ENCODE measurements around the gene UBE2R2. TPM values are rescaled to one million over a fixed set of nuclear protein-coding genes. Genes with fewer than 3 reads are reported as not detected.
A peak's percentile ranks its signal among the peaks of the same experiment; 100 is the strongest.
"Not testable (repeated sequence)": the region's sequence is repeated elsewhere in the genome, so short reads cannot be mapped to it uniquely, and the experiment has no call there.

UBE2R2 gene
- total and polyA plus RNA-seq, 2 donors: 24.2 to 27.3 TPM

GRCh38 chr9:33809506-33809905 is 7.5 kb upstream of the UBE2R2 start:
- Histone ChIP-seq H3K4me3 (ENCODE audit: low read depth, low read length) (no peak overlapping the region), H3K27ac (ENCODE audit: low read depth) (no peak overlapping the region), H3K36me3 (ENCODE audit: insufficient read depth) (no peaks in the 10 kb centered on the region), H3K4me1 (ENCODE audit: insufficient read depth) (no peaks in the 10 kb centered on the region)
- no peak for DNase-seq (ENCODE audit: extremely low spot score)
- 87% methylated on average over 1 of the region's 1 CpG for WGBS

DNA sequence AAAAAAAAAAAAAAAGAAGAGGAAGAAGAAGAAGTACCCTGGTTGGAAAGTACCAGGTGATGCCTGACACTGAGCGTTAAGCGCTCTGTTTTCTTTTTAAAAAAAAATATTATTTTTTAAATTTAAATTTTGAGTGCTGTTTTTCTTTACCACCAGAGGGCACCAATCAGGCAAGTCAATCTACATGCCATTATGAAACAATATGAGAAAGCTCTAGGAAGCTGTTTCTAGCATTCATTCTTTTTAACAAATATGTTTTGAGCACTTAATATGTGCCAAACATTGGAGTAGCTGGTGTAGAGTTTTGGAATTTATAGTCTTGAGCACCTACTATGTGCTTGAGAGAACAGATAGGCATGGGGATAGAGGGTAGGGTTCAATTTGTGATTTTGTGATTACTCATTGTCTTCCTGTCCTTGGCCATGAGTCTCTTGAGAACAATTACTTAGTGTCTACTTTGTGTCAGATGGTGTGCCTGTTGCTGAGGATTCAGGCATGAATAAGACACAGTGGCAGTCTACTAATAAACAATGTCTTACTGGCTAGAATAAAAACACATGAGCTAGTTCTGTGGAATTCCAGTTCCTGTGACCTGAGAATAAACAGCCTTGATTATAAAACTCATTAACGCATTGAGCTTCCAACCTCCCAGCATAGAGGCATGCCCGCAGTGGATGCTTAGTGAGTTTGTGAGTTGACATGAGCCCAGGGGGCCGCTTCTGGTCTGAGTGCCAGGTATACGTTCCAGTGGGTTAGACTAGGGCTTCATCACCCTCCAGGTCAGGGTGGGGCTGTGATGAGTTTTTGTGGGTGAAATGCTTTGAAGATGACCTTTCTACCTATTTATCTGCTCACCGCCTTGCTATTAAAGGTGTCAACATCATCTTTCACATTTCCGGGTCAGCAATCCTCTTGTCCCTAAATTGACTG is 3.0 kb upstream of the UBE2R2 start:
- no peak for DNase-seq (ENCODE audit: extremely low spot score)
- Histone ChIP-seq H3K27ac (ENCODE audit: low read depth) (no peak overlapping the region), H3K36me3 (ENCODE audit: insufficient read depth) (no peaks in the 10 kb centered on the region), H3K4me1 (ENCODE audit: insufficient read depth) (no peaks in the 10 kb centered on the region), H3K4me3 (ENCODE audit: low read depth, low read length) (no peak overlapping the region)
- WGBS: 64% methylated on average over 8 of the region's 8 CpGs

DNA sequence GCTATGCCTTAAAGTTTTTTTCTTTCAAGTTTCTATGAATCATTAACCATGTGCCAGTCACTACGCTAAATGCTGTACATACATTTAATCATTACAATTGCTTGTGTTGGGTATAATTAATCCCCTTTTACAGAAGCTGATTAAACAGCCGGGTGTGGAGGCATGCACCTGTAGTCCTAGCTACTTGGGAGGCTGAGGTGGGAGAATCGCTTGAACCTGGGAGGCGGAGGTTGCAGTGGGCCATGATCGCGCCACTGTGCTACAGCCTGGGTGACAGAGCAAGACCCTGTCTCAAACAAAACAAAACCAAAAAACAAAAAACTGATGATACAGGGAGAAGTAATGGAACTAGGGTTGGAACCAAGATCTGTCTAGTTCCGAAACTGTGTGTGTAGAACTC is 1.2 kb upstream of the UBE2R2 start:
- H3K27ac ChIP-seq (ENCODE audit: low read depth): peak overlapping the region; percentile 99
- WGBS: 95% methylated on average over 7 of the region's 7 CpGs

GRCh38 chr9:33817327-33818166 is 587 bp downstream of the UBE2R2 start:
- DNase-seq (ENCODE audit: extremely low spot score): peak; percentile 11
- under 1% methylated on average over 81 of the region's 81 CpGs for WGBS

More for the DNA sequence above, 1.2 kb upstream of the UBE2R2 start:
- DNase-seq (ENCODE audit: extremely low spot score): no peak
- no peaks in the 10 kb centered on the region for H3K4me1 ChIP-seq (ENCODE audit: insufficient read depth)
- no peak overlapping the region for H3K4me3 ChIP-seq (ENCODE audit: low read depth, low read length)
- no peaks in the 10 kb centered on the region for H3K36me3 ChIP-seq (ENCODE audit: insufficient read depth)

GRCh38 chr9:33818167-33818846 is 1.3 kb downstream of the UBE2R2 start:
- Histone ChIP-seq H3K4me3 (ENCODE audit: low read depth, low read length) (peak overlapping the region; percentile 88), H3K4me1 (ENCODE audit: insufficient read depth) (no peaks in the 10 kb centered on the region), H3K36me3 (ENCODE audit: insufficient read depth) (no peaks in the 10 kb centered on the region), H3K27ac (ENCODE audit: low read depth) (peak overlapping the region; percentile 98)
- DNase-seq (ENCODE audit: extremely low spot score): no peak
- WGBS: under 1% methylated on average over 18 of the region's 18 CpGs

More at GRCh38 chr9:33817327-33818166, 587 bp downstream of the UBE2R2 start:
- Histone ChIP-seq H3K27ac (ENCODE audit: low read depth) (peak overlapping the region; percentile 98), H3K36me3 (ENCODE audit: insufficient read depth) (no peaks in the 10 kb centered on the region), H3K4me1 (ENCODE audit: insufficient read depth) (no peaks in the 10 kb centered on the region), H3K4me3 (ENCODE audit: low read depth, low read length) (peak overlapping the region; percentile 88)

- WGBS: 21% methylated on average over 4 of the region's 4 CpGs
- DNase-seq (ENCODE audit: extremely low spot score): no peak
- H3K4me3 ChIP-seq (ENCODE audit: low read depth, low read length): peak overlapping the region; percentile 88
- H3K36me3 ChIP-seq (ENCODE audit: insufficient read depth): no peaks in the 10 kb centered on the region
- H3K4me1 ChIP-seq (ENCODE audit: insufficient read depth): no peaks in the 10 kb centered on the region
- peak overlapping the region; percentile 98 for H3K27ac ChIP-seq (ENCODE audit: low read depth)
Measured at GRCh38 chr9:33818847-33819500, 2.0 kb downstream of the UBE2R2 start.

DNA sequence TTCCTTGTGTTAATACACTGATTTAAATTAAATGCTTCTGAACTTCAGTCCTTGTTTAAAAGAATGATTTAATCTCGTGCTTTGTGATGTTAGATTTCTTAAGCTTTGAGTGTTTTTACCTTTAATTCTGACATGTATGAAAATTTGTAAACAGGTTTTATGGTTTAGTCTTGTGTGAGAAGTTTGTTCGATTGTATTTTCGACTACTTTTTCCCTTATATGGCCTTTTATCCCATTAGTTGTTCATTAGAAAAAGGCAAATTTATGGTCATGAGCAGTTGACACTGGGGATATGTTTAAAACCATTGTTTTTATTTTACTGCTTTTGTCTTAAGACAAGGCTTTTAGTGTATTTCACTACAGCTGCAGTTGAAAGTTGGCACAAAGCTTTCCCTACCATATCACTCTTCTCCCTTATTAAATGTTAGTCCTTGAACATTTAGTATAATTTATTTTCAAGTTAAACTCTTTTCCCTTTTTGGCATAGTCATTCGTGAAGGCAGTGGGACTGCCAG is 3.3 kb downstream of the UBE2R2 start:
- Histone ChIP-seq H3K4me3 (ENCODE audit: low read depth, low read length) (no peak overlapping the region), H3K36me3 (ENCODE audit: insufficient read depth) (no peaks in the 10 kb centered on the region), H3K27ac (ENCODE audit: low read depth) (no peak overlapping the region), H3K4me1 (ENCODE audit: insufficient read depth) (no peaks in the 10 kb centered on the region)
- DNase-seq (ENCODE audit: extremely low spot score): no peak
- 38% methylated on average over 4 of the region's 4 CpGs for WGBS

DNA sequence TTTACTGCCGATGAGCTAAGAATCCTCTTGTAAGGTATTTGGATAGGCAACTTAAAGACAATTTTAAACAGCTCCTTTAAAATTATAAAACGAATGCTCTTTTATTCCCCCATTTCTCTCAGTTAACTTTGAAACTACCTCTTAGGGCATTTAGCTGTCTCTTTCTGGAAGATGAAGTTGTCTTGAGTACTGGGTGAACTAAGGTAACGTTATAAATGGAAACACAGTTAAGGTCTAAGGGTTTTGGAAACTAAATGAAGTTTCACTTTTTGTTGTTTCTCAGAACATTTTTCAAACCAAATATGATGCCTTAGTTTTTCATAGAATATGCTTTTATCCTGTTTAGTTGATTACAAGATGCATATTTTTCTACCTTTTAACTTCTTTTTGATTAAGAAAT is 6.8 kb downstream of the UBE2R2 start:
- H3K4me3 ChIP-seq (ENCODE audit: low read depth, low read length): no peak overlapping the region
- 83% methylated on average over 3 of the region's 3 CpGs for whole genome bisulfite sequencing
- no peak for DNase-seq (ENCODE audit: extremely low spot score)
- no peak overlapping the region for H3K27ac ChIP-seq (ENCODE audit: low read depth)
- no peaks in the 10 kb centered on the region for H3K4me1 ChIP-seq (ENCODE audit: insufficient read depth)
- no peaks in the 10 kb centered on the region for H3K36me3 ChIP-seq (ENCODE audit: insufficient read depth)

GRCh38 chr9:33827285-33827684 is 10.3 kb downstream of the UBE2R2 start:
- WGBS: 99% methylated on average over 11 of the region's 11 CpGs
- H3K4me1 ChIP-seq (ENCODE audit: insufficient read depth): not testable (repeated sequence)

DNA sequence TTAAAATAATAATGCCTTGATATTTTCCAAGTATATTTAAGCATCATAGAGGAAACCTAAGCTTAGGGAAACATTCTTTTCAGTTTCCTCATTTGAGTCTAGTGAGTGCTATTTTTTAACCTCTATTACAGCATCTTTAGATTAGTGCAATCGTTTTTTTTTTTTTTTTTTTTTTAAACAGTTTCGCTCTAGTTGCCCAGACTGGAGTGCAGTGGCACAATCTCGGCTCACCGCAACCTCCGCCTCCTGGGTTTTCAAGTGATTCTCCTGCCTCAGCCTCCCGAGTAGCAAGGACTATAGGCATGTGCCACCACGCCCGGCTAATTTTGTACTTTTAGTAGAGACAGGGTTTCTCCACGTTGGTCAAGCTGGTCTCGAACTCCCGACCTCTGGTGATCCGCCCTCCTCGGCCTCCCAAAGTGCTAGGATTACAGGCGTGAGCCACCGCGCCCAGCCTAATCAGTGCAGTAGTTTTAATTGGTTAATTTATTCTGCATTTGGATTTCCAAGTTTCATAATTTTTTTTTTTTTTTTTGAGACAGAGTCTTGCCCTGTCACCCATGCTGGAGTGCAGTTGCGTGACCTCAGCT is 12.8 kb downstream of the UBE2R2 start:
- not testable (repeated sequence) for H3K36me3 ChIP-seq (ENCODE audit: insufficient read depth); H3K4me3 ChIP-seq (ENCODE audit: low read depth, low read length); DNase-seq (ENCODE audit: extremely low spot score); H3K4me1 ChIP-seq (ENCODE audit: insufficient read depth); H3K27ac ChIP-seq (ENCODE audit: low read depth)
- 94% methylated on average over 17 of the region's 17 CpGs for WGBS

More at GRCh38 chr9:33827285-33827684, 10.3 kb downstream of the UBE2R2 start:
- not testable (repeated sequence) for H3K36me3 ChIP-seq (ENCODE audit: insufficient read depth); H3K27ac ChIP-seq (ENCODE audit: low read depth); DNase-seq (ENCODE audit: extremely low spot score); H3K4me3 ChIP-seq (ENCODE audit: low read depth, low read length)

DNA sequence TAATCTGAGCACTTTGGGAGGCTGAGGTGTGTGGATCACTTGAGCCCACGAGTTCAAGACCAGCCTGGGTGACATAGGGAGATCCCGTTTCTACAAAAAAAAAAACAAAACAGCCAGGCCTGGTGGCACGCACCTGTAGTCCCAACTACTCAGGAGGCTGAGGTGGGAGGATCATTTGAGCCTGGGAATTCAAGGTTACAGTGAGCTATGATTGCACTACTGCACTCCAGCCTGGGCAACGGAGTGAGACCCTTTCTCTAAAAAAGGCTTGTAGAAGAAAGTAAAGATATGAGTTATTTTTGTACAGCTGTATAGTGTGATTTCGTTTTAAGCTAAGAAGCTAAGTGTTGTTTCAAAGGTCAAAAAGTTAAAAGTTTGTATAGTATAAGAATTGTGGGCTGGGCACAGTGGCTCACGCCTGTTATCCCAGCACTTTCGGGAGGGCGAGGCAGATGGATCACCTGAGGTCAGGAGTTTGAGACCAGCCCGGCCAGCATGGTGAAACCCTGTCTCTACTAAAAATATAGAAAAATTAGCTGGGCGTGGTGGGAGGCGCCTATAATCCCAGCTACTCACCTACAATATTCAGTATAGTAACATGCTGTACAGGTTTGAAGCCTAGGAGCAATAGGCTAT is 18.8 kb downstream of the UBE2R2 start:
- H3K4me1 ChIP-seq (ENCODE audit: insufficient read depth): peaks cover 1% of the 10 kb centered on the region
- no peak overlapping the region for H3K4me3 ChIP-seq (ENCODE audit: low read depth, low read length)
- H3K36me3 ChIP-seq (ENCODE audit: insufficient read depth): no peaks in the 10 kb centered on the region
- 89% methylated on average over 11 of the region's 11 CpGs for WGBS
- no peak for DNase-seq (ENCODE audit: extremely low spot score)
- no peak overlapping the region for H3K27ac ChIP-seq (ENCODE audit: low read depth)

- not testable (repeated sequence) for H3K27ac ChIP-seq (ENCODE audit: low read depth); DNase-seq (ENCODE audit: extremely low spot score); H3K4me3 ChIP-seq (ENCODE audit: low read depth, low read length); H3K36me3 ChIP-seq (ENCODE audit: insufficient read depth); H3K4me1 ChIP-seq (ENCODE audit: insufficient read depth)
- 74% methylated on average over 2 of the region's 2 CpGs for WGBS
Measured at GRCh38 chr9:33836261-33836660, 19.3 kb downstream of the UBE2R2 start.
